Gastrocnemius medialis (tissue), 4 donors: ENCODE data around the gene BCL11B.

ENCODE experiments used
- CTCF ChIP-seq, 5 experiments: fragments of 450-650 bp in 3 of 5; fragments of 200-600 bp in 2 of 5; sonication (generic) in 2 of 5; IDR thresholded peaks in 4 of 5; conservative IDR thresholded peaks in 1 of 5; 1 replicate in 4 of 5; 2 replicates in 1 of 5; pipeline ENCODE4 v1.5.1; 2016 to 2019; ENCODE audit warnings: antibody characterized with exemption in 5 of 5, mild to moderate bottlenecking in 3 of 5, moderate library complexity in 3 of 5
- POLR2A ChIP-seq, 2 donors: fragments of 450-650 bp; IDR thresholded peaks; one replicate each; pipeline ENCODE4 v1.6.1; 2017; ENCODE audit warnings: antibody characterized with exemption in 2 of 2, mild to moderate bottlenecking in 2 of 2, moderate library complexity in 2 of 2

- TF ChIP-seq CTCF (IDR thresholded peaks at IDR 0.05 in 4 of 5, conservative IDR thresholded peaks at IDR 0.05 in 1 of 5) (no peak), POLR2A (IDR thresholded peaks at IDR 0.05) (no peak)
Measured at GRCh38 chr14:99195602-99196309, 76.2 kb downstream of the BCL11B start.
